ENCODE measurements around the gene LSS. TPM values are rescaled to one million over a fixed set of nuclear protein-coding genes. Genes with fewer than 3 reads are reported as not detected.

LSS gene
- polyA plus RNA-seq, 1 donor (not counting 4 experiments of a cell fraction or from before 2014, with no cell fraction given) = 105 TPM

DNA sequence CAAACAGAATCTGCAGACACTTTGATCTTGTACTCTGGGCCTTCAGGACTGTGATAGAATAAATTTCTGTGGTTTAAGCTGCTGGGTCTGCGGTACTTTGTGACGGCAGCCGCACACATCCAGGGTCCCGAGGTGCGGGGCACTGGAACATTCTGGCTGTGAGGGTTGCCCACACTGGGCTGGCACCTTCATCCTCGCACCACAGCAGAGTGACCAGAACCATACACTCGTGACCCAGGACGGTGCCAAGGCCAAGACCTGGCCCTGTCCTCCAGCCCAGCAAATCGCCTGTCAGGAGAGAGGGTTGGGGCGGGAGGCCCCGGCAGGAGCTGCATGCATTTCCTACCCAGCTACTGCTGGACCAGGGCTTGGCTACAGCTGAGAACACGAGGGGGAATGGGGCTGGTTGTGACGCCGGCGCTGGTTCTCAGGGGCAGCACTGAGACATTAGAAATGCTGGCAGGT, 70.6 kb downstream of the LSS start:
- dilution Hi-C loops (cut with MboI; ENCODE audit: extremely low pct_ligation_motif_present, low sequenced_read_pairs) = no loop called here
- H3K9me1 ChIP-seq (ENCODE audit: control insufficient read depth, extremely low read depth, insufficient read depth, low read length) = no peaks in the 10 kb centered on the region
- TF ChIP-seq EZH2 (IDR thresholded peaks at IDR 0.05; ENCODE audit: low read length) (no peak), CTCF (optimal IDR thresholded peaks at IDR 0.05 in 1 of 3, IDR thresholded peaks at IDR 0.05 in 1 of 3, conservative IDR thresholded peaks at IDR 0.05 in 1 of 3; ENCODE audit: extremely low read depth in 1 of 3, insufficient read depth in 2 of 3, low read length in 3 of 3) (no peak)
- H3K4me3 ChIP-seq (ENCODE audit: control insufficient read depth in 2 of 3, extremely low read depth in 1 of 3, insufficient read depth in 2 of 3, low read depth in 1 of 3, low read length in 3 of 3) = no peak overlapping the region
- no peaks in the 10 kb centered on the region for H3K4me1 ChIP-seq (ENCODE audit: control insufficient read depth, extremely low read depth, insufficient read depth, low read length)
- H3K79me2 ChIP-seq (ENCODE audit: control insufficient read depth, insufficient read depth, low read length) = no peaks in the 10 kb centered on the region
- no peak overlapping the region for H2AFZ ChIP-seq (ENCODE audit: control insufficient read depth, low read length)
- no peak overlapping the region for H3K4me2 ChIP-seq (ENCODE audit: control insufficient read depth, extremely low read depth, insufficient read depth, low read depth, low read length)
- H3K36me3 ChIP-seq (ENCODE audit: control insufficient read depth in 2 of 2, extremely low read depth in 1 of 2, insufficient read depth in 2 of 2, low read length in 2 of 2) = no peaks in the 10 kb centered on the region
- H3K27ac ChIP-seq (ENCODE audit: control insufficient read depth, insufficient read depth, low read length) = no peak overlapping the region
- DNase-seq (ENCODE audit: low read depth, low spot score) (no peak), FAIRE-seq (no peak)
- H3K9ac ChIP-seq (ENCODE audit: control insufficient read depth, extremely low read depth, insufficient read depth, low read length) = no peak overlapping the region
- no peaks in the 10 kb centered on the region for H3K9me3 ChIP-seq (ENCODE audit: control insufficient read depth, low read depth, low read length)
- H4K20me1 ChIP-seq (ENCODE audit: control insufficient read depth, extremely low read depth, insufficient read depth, low read length) = no peaks in the 10 kb centered on the region
- H3K27me3 ChIP-seq (ENCODE audit: control insufficient read depth, extremely low read depth, insufficient read depth, low read length) = peaks cover 14% of the 10 kb centered on the region

GRCh38 chr21:46157396-46157986, 71.1 kb downstream of the LSS start:
- no peak for TF ChIP-seq EZH2 (IDR thresholded peaks at IDR 0.05; ENCODE audit: low read length)
- TF ChIP-seq CTCF (optimal IDR thresholded peaks at IDR 0.05 in 1 of 3, IDR thresholded peaks at IDR 0.05 in 1 of 3, conservative IDR thresholded peaks at IDR 0.05 in 1 of 3; ENCODE audit: extremely low read depth in 1 of 3, insufficient read depth in 2 of 3, low read length in 3 of 3) = no peak
- Histone ChIP-seq H4K20me1 (ENCODE audit: control insufficient read depth, extremely low read depth, insufficient read depth, low read length) (no peaks in the 10 kb centered on the region), H3K4me1 (ENCODE audit: control insufficient read depth, extremely low read depth, insufficient read depth, low read length) (no peaks in the 10 kb centered on the region), H3K79me2 (ENCODE audit: control insufficient read depth, insufficient read depth, low read length) (no peaks in the 10 kb centered on the region), H3K9me1 (ENCODE audit: control insufficient read depth, extremely low read depth, insufficient read depth, low read length) (no peaks in the 10 kb centered on the region), H3K36me3 (ENCODE audit: control insufficient read depth in 2 of 2, extremely low read depth in 1 of 2, insufficient read depth in 2 of 2, low read length in 2 of 2) (no peaks in the 10 kb centered on the region), H3K27me3 (ENCODE audit: control insufficient read depth, extremely low read depth, insufficient read depth, low read length) (peaks cover 14% of the 10 kb centered on the region), H3K4me2 (ENCODE audit: control insufficient read depth, extremely low read depth, insufficient read depth, low read depth, low read length) (no peak overlapping the region), H2AFZ (ENCODE audit: control insufficient read depth, low read length) (no peak overlapping the region), H3K9me3 (ENCODE audit: control insufficient read depth, low read depth, low read length) (no peaks in the 10 kb centered on the region), H3K27ac (ENCODE audit: control insufficient read depth, insufficient read depth, low read length) (no peak overlapping the region), H3K4me3 (ENCODE audit: control insufficient read depth in 2 of 3, extremely low read depth in 1 of 3, insufficient read depth in 2 of 3, low read depth in 1 of 3, low read length in 3 of 3) (no peak overlapping the region), H3K9ac (ENCODE audit: control insufficient read depth, extremely low read depth, insufficient read depth, low read length) (no peak overlapping the region)
- DNase-seq (ENCODE audit: low read depth, low spot score) = no peak
- FAIRE-seq = no peak
- dilution Hi-C loops (cut with MboI; ENCODE audit: extremely low pct_ligation_motif_present, low sequenced_read_pairs) = no loop called here
